H54 (cell line): ENCODE measurements around the gene ITSN2.
"Not testable (repeated sequence)": the region's sequence is repeated elsewhere in the genome, so short reads cannot be mapped to it uniquely, and the experiment has no call there.

Experiments
- DNase-seq: peaks from one replicate; pipeline ENCODE4 v3.0.0; 2011; ENCODE audit warnings: low spot score, mixed read lengths; ENCODE audit not compliant: insufficient read length
- FAIRE-seq: peaks from 3 replicates; lab custom pipeline; 2011; peaks lifted over from hg19 to GRCh38; lab: Jason Lieb, UNC
- POLR2A ChIP-seq: IDR thresholded peaks from 2 replicates; pipeline ENCODE4 v1.6.1; 2011; ENCODE audit warnings: low read depth, mild to moderate bottlenecking, low read length

Gene ITSN2

GRCh38 chr2:24360050-24360962, at the start of gene ITSN2:
Gene ITSN2, minus strand, starts transcription at chr2:24360536. Its CDS starts 32,454 bp downstream, at chr2:24328082.
- FAIRE-seq, result no peak
- peak; percentile 78 for DNase-seq
- peak; percentile 72 for TF ChIP-seq POLR2A

- FAIRE-seq (no peak), DNase-seq (no peak)
- no peak for TF ChIP-seq POLR2A
These were observed 48.8 kb upstream of the ITSN2 start for GRCh38 chr2:24409171-24409570.

- not testable (repeated sequence) for DNase-seq, FAIRE-seq
These were observed 48.4 kb upstream of the ITSN2 start for GRCh38 chr2:24408704-24409103.

GRCh38 chr2:24404491-24404921, 44.2 kb upstream of the ITSN2 start:
- TF ChIP-seq POLR2A, result no peak
- DNase-seq (peak; percentile 38), FAIRE-seq (peak; percentile 78)

GRCh38 chr2:24403832-24404212, 43.5 kb upstream of the ITSN2 start:
- DNase-seq (no peak), FAIRE-seq (no peak)
- TF ChIP-seq POLR2A, result no peak

GRCh38 chr2:24403168-24403831, 43.0 kb upstream of the ITSN2 start:
- no peak for TF ChIP-seq POLR2A
- DNase-seq (no peak), FAIRE-seq (no peak)

GRCh38 chr2:24402242-24403097, 42.1 kb upstream of the ITSN2 start:
- TF ChIP-seq POLR2A, result no peak
- FAIRE-seq (no peak), DNase-seq (no peak)

- FAIRE-seq, result no peak
- TF ChIP-seq POLR2A, result no peak
- DNase-seq, result no peak
These were observed 40.0 kb upstream of the ITSN2 start for GRCh38 chr2:24400207-24400907.

GRCh38 chr2:24399434-24400206, 39.3 kb upstream of the ITSN2 start:
- TF ChIP-seq POLR2A, result no peak
- no peak for FAIRE-seq
- no peak for DNase-seq

GRCh38 chr2:24394998-24395397, 34.7 kb upstream of the ITSN2 start:
- TF ChIP-seq POLR2A, result no peak
- FAIRE-seq (no peak), DNase-seq (no peak)

GRCh38 chr2:24392542-24393059, 32.3 kb upstream of the ITSN2 start:
- no peak for FAIRE-seq
- no peak for TF ChIP-seq POLR2A
- no peak for DNase-seq

- DNase-seq (no peak), FAIRE-seq (no peak)
- no peak for TF ChIP-seq POLR2A
These were observed 25.0 kb upstream of the ITSN2 start for GRCh38 chr2:24385366-24385765.
